ENCODE data around the gene DDX49.

GRCh38 chr19:18929311-18929710, 9.8 kb downstream of the DDX49 start:
- TF ChIP-seq POLR2A (IDR thresholded peaks at IDR 0.05; ENCODE audit: low read length) = no peak
- TF ChIP-seq GATA1 (IDR thresholded peaks at IDR 0.05; ENCODE audit: low read depth, low read length) = no peak

Data from erythroblast (primary cell).